ENCODE results near the gene OSBP. TPM values are rescaled to one million over a fixed set of nuclear protein-coding genes. Genes with fewer than 3 reads are reported as not detected.
"Not testable (repeated sequence)": the region's sequence is repeated elsewhere in the genome, so short reads cannot be mapped to it uniquely, and the experiment has no call there.

OSBP gene
- polyA plus RNA-seq, 1 donor (not counting 4 experiments of a cell fraction or from before 2014, with no cell fraction given) = 31.9 TPM

GRCh38 chr11:59545179-59546020 lies 70.2 kb downstream of the OSBP start:
- DNase-seq (ENCODE audit: low read depth, low spot score) = no peak
- H3K9ac ChIP-seq (ENCODE audit: control insufficient read depth, extremely low read depth, insufficient read depth, low read length) = no peak overlapping the region
- H3K9me1 ChIP-seq (ENCODE audit: control insufficient read depth, extremely low read depth, insufficient read depth, low read length) = no peaks in the 10 kb centered on the region
- no peak overlapping the region for H2AFZ ChIP-seq (ENCODE audit: control insufficient read depth, low read length)
- no peaks in the 10 kb centered on the region for H3K79me2 ChIP-seq (ENCODE audit: control insufficient read depth, insufficient read depth, low read length)
- H4K20me1 ChIP-seq (ENCODE audit: control insufficient read depth, extremely low read depth, insufficient read depth, low read length) = no peaks in the 10 kb centered on the region
- H3K36me3 ChIP-seq (ENCODE audit: control insufficient read depth in 2 of 2, extremely low read depth in 1 of 2, insufficient read depth in 2 of 2, low read length in 2 of 2) = no peaks in the 10 kb centered on the region
- dilution Hi-C loops (cut with MboI; ENCODE audit: extremely low pct_ligation_motif_present, low sequenced_read_pairs) = no loop called here
- no peaks in the 10 kb centered on the region for H3K27me3 ChIP-seq (ENCODE audit: control insufficient read depth, extremely low read depth, insufficient read depth, low read length)
- H3K4me2 ChIP-seq (ENCODE audit: control insufficient read depth, extremely low read depth, insufficient read depth, low read depth, low read length) = no peak overlapping the region
- H3K4me1 ChIP-seq (ENCODE audit: control insufficient read depth, extremely low read depth, insufficient read depth, low read length) = peaks cover 13% of the 10 kb centered on the region
- no peaks in the 10 kb centered on the region for H3K9me3 ChIP-seq (ENCODE audit: control insufficient read depth, low read depth, low read length)
- FAIRE-seq = no peak
- H3K4me3 ChIP-seq (ENCODE audit: control insufficient read depth in 2 of 3, extremely low read depth in 1 of 3, insufficient read depth in 2 of 3, low read depth in 1 of 3, low read length in 3 of 3) = no peak overlapping the region
- TF ChIP-seq, protein P1, sequence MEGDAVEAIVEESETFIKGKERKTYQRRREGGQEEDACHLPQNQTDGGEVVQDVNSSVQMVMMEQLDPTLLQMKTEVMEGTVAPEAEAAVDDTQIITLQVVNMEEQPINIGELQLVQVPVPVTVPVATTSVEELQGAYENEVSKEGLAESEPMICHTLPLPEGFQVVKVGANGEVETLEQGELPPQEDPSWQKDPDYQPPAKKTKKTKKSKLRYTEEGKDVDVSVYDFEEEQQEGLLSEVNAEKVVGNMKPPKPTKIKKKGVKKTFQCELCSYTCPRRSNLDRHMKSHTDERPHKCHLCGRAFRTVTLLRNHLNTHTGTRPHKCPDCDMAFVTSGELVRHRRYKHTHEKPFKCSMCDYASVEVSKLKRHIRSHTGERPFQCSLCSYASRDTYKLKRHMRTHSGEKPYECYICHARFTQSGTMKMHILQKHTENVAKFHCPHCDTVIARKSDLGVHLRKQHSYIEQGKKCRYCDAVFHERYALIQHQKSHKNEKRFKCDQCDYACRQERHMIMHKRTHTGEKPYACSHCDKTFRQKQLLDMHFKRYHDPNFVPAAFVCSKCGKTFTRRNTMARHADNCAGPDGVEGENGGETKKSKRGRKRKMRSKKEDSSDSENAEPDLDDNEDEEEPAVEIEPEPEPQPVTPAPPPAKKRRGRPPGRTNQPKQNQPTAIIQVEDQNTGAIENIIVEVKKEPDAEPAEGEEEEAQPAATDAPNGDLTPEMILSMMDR (optimal IDR thresholded peaks at IDR 0.05 in 1 of 3, IDR thresholded peaks at IDR 0.05 in 1 of 3, conservative IDR thresholded peaks at IDR 0.05 in 1 of 3; ENCODE audit: extremely low read depth in 1 of 3, insufficient read depth in 2 of 3, low read length in 3 of 3) = no peak
- no peak for TF ChIP-seq EZH2 (IDR thresholded peaks at IDR 0.05; ENCODE audit: low read length)
- peak overlapping the region; percentile 43 for H3K27ac ChIP-seq (ENCODE audit: control insufficient read depth, insufficient read depth, low read length)

- Histone ChIP-seq H3K9me1 (ENCODE audit: control insufficient read depth, extremely low read depth, insufficient read depth, low read length) (no peaks in the 10 kb centered on the region), H3K4me3 (ENCODE audit: control insufficient read depth in 2 of 3, extremely low read depth in 1 of 3, insufficient read depth in 2 of 3, low read depth in 1 of 3, low read length in 3 of 3) (no peak overlapping the region), H4K20me1 (ENCODE audit: control insufficient read depth, extremely low read depth, insufficient read depth, low read length) (no peaks in the 10 kb centered on the region), H3K27ac (ENCODE audit: control insufficient read depth, insufficient read depth, low read length) (peak overlapping the region; percentile 43), H3K27me3 (ENCODE audit: control insufficient read depth, extremely low read depth, insufficient read depth, low read length) (no peaks in the 10 kb centered on the region), H2AFZ (ENCODE audit: control insufficient read depth, low read length) (no peak overlapping the region), H3K36me3 (ENCODE audit: control insufficient read depth in 2 of 2, extremely low read depth in 1 of 2, insufficient read depth in 2 of 2, low read length in 2 of 2) (no peaks in the 10 kb centered on the region), H3K9ac (ENCODE audit: control insufficient read depth, extremely low read depth, insufficient read depth, low read length) (no peak overlapping the region), H3K79me2 (ENCODE audit: control insufficient read depth, insufficient read depth, low read length) (no peaks in the 10 kb centered on the region), H3K4me1 (ENCODE audit: control insufficient read depth, extremely low read depth, insufficient read depth, low read length) (peaks cover 13% of the 10 kb centered on the region), H3K9me3 (ENCODE audit: control insufficient read depth, low read depth, low read length) (no peaks in the 10 kb centered on the region), H3K4me2 (ENCODE audit: control insufficient read depth, extremely low read depth, insufficient read depth, low read depth, low read length) (no peak overlapping the region)
- dilution Hi-C loops (cut with MboI; ENCODE audit: extremely low pct_ligation_motif_present, low sequenced_read_pairs) = no loop called here
- no peak for DNase-seq (ENCODE audit: low read depth, low spot score)
- TF ChIP-seq, protein P1 (optimal IDR thresholded peaks at IDR 0.05 in 1 of 3, IDR thresholded peaks at IDR 0.05 in 1 of 3, conservative IDR thresholded peaks at IDR 0.05 in 1 of 3; ENCODE audit: extremely low read depth in 1 of 3, insufficient read depth in 2 of 3, low read length in 3 of 3) = no peak
- TF ChIP-seq EZH2 (IDR thresholded peaks at IDR 0.05; ENCODE audit: low read length) = no peak
- FAIRE-seq = no peak
These were observed 70.8 kb downstream of the OSBP start for GRCh38 chr11:59544869-59545178.

GRCh38 chr11:59543713-59544112 lies 71.9 kb downstream of the OSBP start:
- H3K9me3 ChIP-seq (ENCODE audit: control insufficient read depth, low read depth, low read length); H3K27ac ChIP-seq (ENCODE audit: control insufficient read depth, insufficient read depth, low read length); H4K20me1 ChIP-seq (ENCODE audit: control insufficient read depth, extremely low read depth, insufficient read depth, low read length); H3K4me2 ChIP-seq (ENCODE audit: control insufficient read depth, extremely low read depth, insufficient read depth, low read depth, low read length); H3K4me1 ChIP-seq (ENCODE audit: control insufficient read depth, extremely low read depth, insufficient read depth, low read length); H3K4me3 ChIP-seq (ENCODE audit: control insufficient read depth in 2 of 3, extremely low read depth in 1 of 3, insufficient read depth in 2 of 3, low read depth in 1 of 3, low read length in 3 of 3); DNase-seq (ENCODE audit: low read depth, low spot score); H3K36me3 ChIP-seq (ENCODE audit: control insufficient read depth in 2 of 2, extremely low read depth in 1 of 2, insufficient read depth in 2 of 2, low read length in 2 of 2); H2AFZ ChIP-seq (ENCODE audit: control insufficient read depth, low read length); FAIRE-seq; H3K9ac ChIP-seq (ENCODE audit: control insufficient read depth, extremely low read depth, insufficient read depth, low read length); H3K79me2 ChIP-seq (ENCODE audit: control insufficient read depth, insufficient read depth, low read length); dilution Hi-C loops (cut with MboI; ENCODE audit: extremely low pct_ligation_motif_present, low sequenced_read_pairs); H3K27me3 ChIP-seq (ENCODE audit: control insufficient read depth, extremely low read depth, insufficient read depth, low read length); H3K9me1 ChIP-seq (ENCODE audit: control insufficient read depth, extremely low read depth, insufficient read depth, low read length): not testable (repeated sequence)
